Activated CD4-positive, alpha-beta T cell treated with anti-CD3 and anti-CD28 coated beads, Interleukin-2, amount 10 ng/mL, durations not matched to agents 24 days and 14 days (primary cell): ENCODE measurements around the gene WBP11. TPM values are rescaled to one million over a fixed set of nuclear protein-coding genes. Genes with fewer than 3 reads are reported as not detected.

ENCODE experiments used
- DNase-seq: peaks from one replicate; pipeline ENCODE4 v3.0.0; 2022
- H3K27ac Mint-ChIP-seq: one replicate; pipeline ENCODE4 v1.8.0; 2022; ENCODE audit warnings: mild to moderate bottlenecking, mixed read lengths
- H3K27me3 Mint-ChIP-seq: one replicate; pipeline ENCODE4 v1.8.0; 2022; ENCODE audit warnings: mixed read lengths
- H3K36me3 Mint-ChIP-seq: one replicate; pipeline ENCODE4 v1.8.0; 2022; ENCODE audit warnings: low read depth, mild to moderate bottlenecking, mixed read lengths
- H3K4me1 Mint-ChIP-seq: one replicate; pipeline ENCODE4 v1.8.0; 2021; ENCODE audit warnings: mixed read lengths
- H3K4me3 Mint-ChIP-seq: one replicate; pipeline ENCODE4 v1.8.0; 2022; ENCODE audit warnings: mild to moderate bottlenecking, moderate library complexity, mixed read lengths
- H3K9me3 Mint-ChIP-seq: one replicate; pipeline ENCODE4 v1.8.0; 2021; ENCODE audit warnings: mixed read lengths
- intact Hi-C: fragments of 100-400 bp; cut with micrococcal nuclease; formaldehyde crosslinking; loops from one replicate; pipeline ENCODE4 v1.15.1; 2023
- total RNA-seq: library from RNA; stranded (reverse); gene quantifications from 2 replicates; pipeline ENCODE4 v1.2.3, GENCODE V29; 2022

Gene WBP11
- 136 and 138 TPM in 2 replicates for total RNA-seq

DNA sequence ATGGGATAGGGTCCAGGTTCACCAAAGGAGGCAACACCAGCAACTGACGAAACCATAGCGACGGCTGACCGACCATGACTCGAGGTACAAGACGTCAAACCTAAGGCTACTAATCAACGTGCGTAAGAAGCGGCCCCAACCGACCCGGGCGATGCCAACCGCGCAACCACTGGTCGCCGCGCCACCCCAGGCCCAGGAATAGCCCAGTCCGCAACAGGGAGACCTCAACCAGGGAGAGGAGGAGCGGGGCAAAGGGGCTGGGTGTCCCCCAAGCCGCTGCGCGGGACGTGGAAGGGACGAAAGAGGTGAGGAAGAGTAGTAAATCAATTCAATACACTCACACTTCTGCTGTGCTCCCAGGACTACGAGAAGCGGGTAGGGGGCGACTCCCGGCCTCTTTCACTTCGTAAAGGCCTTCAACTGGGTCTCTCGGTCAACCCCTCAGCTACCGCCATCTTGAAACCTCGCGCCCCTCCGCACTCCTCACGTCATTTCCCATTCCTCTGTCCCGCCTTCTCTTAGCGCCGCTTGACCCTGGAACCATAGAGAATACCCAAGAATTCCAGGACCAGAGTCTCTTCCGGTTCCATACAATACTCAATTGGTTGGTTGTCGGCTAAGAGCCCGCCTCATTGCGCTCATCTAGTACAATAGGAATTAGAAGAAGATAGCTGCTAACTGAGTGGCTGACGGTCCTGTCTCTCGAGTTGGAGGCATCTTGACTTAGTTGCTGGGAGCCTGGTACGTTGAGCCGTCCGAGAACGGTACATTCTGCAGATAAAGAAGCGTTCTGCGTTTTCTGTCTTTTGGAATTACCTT lies at the start of gene WBP11, which contains the start of gene C12orf60:
Gene WBP11, minus strand, starts transcription at position 468 of the 819 bp plus-strand sequence. CDS start 2,095 bp downstream, outside the sequence.
Gene C12orf60, plus strand, starts transcription at position 660 of the 819 bp plus-strand sequence. CDS start 19,266 bp downstream, outside the sequence.
- Mint-ChIP-seq H3K9me3 (no peaks in the 10 kb centered on the region), H3K36me3 (peaks cover 21% of the 10 kb centered on the region), H3K27me3 (no peaks in the 10 kb centered on the region), H3K4me1 (peaks cover 22% of the 10 kb centered on the region), H3K4me3 (no peak within 1 kb of the TSS), H3K27ac (no peak within 1 kb of the TSS)
- intact Hi-C loops = loop anchor here (1.0 to 5.0 kb wide), 3 partner anchors 29 to 1079 kb away; partner anchors contain the start of genes ARHGDIB and STRAP
- DNase-seq = peak; percentile 96

DNA sequence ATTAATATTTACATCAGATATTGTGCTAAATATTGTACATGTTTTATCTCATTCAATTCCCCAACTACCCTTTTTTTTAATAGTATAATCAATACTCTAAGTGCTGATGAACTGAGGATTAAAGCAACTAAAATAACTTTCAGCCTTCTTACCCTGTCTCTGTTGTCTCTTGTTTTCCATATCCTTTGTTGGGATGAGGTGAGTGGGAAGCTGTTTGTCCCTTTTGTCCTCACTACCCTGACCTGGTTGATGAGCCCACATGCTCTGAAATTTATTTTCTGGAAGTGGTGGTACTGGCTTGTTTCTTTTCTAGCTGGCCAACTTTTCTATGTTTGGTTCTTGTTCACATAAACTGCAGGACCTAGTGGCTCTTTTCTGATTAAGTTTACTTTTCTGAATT lies 49.6 kb upstream of the WBP11 start:
- Mint-ChIP-seq H3K27ac (no peak overlapping the region), H3K36me3 (no peaks in the 10 kb centered on the region), H3K9me3 (peaks cover under 1% of the 10 kb centered on the region), H3K4me3 (no peak overlapping the region), H3K27me3 (peaks cover under 1% of the 10 kb centered on the region), H3K4me1 (no peaks in the 10 kb centered on the region)
- intact Hi-C loops = no loop called here
- no peak for DNase-seq

DNA sequence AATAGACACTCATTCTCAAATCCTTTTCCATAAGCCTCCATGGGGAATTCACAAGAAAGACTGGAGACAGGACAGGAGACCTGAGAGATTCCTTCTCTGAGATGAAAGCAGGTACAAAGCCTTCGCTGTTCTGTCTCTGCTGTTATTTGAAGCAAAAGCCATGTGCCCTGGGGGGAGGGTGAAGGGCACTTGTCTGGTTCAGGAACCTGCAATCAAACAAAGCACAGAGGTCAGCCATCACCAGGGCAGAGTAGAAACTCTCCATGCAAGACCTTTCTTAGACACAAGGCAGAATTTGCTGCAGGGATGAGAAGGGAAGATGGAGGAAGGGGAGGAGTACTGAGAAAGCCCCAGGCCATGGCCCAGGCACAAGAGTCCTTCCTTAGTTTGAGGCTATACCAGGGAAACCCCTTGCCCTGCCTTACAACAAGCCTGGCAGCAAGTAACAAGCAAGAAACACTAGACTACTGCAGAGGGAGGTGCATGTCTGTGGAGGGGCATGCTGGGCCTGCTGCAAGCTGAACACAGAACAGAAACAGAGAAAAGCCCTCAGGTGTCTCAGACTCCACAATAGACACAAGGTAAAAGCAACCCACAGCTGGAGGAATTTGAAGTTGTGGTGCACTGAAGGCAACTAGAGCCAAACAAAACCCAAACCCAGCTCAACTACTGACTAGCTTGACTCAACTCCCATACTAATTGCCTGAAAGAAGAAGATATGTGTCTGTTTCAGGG lies 47.8 kb upstream of the WBP11 start:
- Mint-ChIP-seq H3K9me3 (no peaks in the 10 kb centered on the region), H3K4me3 (no peak overlapping the region), H3K36me3 (no peaks in the 10 kb centered on the region), H3K27me3 (no peaks in the 10 kb centered on the region), H3K27ac (no peak overlapping the region), H3K4me1 (peaks cover 3% of the 10 kb centered on the region)
- intact Hi-C loops = no loop called here
- no peak for DNase-seq

DNA sequence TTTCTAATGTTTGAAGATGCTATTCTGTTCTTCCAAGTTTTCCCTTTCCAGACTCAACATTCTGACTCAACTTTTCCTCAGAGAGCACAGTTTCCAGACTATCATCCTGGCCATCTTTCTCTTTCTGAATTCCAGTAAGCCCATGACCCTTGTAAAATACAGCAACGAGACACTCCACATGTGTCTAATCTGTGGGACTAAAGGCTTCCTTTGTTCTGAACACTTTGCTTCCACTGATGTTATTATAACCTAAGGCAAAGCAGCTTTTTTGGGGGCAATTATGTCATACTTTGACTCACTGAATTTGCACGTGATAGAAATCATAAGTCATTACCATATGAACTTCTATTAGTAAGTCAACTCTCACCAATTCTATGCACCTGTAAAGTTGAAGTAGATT lies 46.4 kb upstream of the WBP11 start:
- no peaks in the 10 kb centered on the region for H3K36me3 Mint-ChIP-seq
- peaks cover 5% of the 10 kb centered on the region for H3K4me1 Mint-ChIP-seq
- no peaks in the 10 kb centered on the region for H3K9me3 Mint-ChIP-seq
- intact Hi-C loops = loop anchor here (5.0 kb wide), 1 partner anchor 63 kb away; no protein-coding TSS in a partner anchor
- H3K4me3 Mint-ChIP-seq = no peak overlapping the region
- no peak overlapping the region for H3K27ac Mint-ChIP-seq
- H3K27me3 Mint-ChIP-seq = no peaks in the 10 kb centered on the region
- no peak for DNase-seq

DNA sequence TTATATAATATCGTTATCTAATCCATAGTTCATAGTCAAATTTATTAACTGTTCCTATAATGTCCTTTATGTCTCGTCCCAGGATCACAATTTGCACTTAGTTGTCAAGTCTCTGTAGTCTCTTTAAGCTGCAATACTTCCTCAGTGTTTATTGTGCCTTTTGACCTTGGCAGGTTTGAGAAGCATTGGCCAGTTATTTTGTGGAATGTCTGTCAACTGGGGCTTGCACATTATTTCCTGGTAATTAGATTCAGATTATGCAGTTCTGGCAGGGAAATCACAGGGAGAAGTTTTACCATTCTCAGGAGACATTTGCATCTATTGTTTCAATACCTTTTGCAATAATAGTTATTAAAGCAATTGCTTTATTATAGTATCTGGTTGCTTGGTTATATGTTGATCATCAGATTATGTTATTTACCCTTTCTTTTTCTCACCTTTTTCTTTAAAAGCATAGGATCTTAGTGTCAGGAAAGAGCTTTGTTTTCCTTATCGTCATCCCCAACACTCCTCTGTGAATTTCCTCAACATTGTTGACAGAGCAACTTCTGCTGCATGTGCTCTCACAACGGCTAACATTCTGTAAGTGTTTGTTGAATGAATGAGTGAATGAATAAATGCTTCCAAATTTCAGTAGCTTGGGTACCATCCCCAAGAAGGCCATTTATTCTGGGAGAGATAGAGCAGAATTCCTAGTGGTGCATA lies 43.8 kb upstream of the WBP11 start:
- H3K36me3 Mint-ChIP-seq = no peaks in the 10 kb centered on the region
- intact Hi-C loops = loop anchor here (5.0 kb wide), 1 partner anchor 65 kb away; no protein-coding TSS in a partner anchor
- H3K4me3 Mint-ChIP-seq = no peak overlapping the region
- H3K27ac Mint-ChIP-seq = no peak overlapping the region
- H3K9me3 Mint-ChIP-seq = no peaks in the 10 kb centered on the region
- no peak for DNase-seq
- peaks cover 2% of the 10 kb centered on the region for H3K27me3 Mint-ChIP-seq
- peaks cover 5% of the 10 kb centered on the region for H3K4me1 Mint-ChIP-seq

DNA sequence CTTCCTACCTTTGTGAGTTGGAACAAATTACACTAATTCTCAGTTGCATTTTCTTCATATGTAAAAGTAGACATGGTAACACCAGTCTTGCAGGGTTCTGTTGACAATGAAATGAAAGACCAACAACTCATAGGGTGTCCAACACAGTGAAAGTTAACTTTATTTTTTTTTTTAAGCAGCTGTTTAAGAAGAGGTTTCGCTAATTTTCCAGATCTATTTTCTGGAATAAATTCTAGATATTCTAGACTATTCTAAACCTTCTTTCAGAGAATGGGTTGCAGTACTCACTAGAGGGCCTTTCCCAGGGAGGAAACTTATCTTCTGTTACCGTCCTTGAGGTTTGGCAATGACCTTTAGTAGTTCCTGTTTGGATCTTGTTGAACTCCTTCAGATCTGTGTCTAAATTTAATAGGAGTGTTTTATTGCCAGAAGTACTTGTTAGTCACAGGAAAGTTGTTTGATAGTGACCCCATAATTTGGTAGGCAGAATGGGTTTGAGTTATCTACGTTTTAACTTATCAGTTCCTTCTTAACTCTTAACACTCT lies 42.8 kb upstream of the WBP11 start:
- H3K4me1 Mint-ChIP-seq = peaks cover 5% of the 10 kb centered on the region
- H3K36me3 Mint-ChIP-seq = no peaks in the 10 kb centered on the region
- intact Hi-C loops = loop anchor here (5.0 kb wide), 1 partner anchor 66 kb away; no protein-coding TSS in a partner anchor
- no peak overlapping the region for H3K27ac Mint-ChIP-seq
- peaks cover 2% of the 10 kb centered on the region for H3K27me3 Mint-ChIP-seq
- H3K9me3 Mint-ChIP-seq = no peaks in the 10 kb centered on the region
- H3K4me3 Mint-ChIP-seq = no peak overlapping the region
- DNase-seq = no peak

DNA sequence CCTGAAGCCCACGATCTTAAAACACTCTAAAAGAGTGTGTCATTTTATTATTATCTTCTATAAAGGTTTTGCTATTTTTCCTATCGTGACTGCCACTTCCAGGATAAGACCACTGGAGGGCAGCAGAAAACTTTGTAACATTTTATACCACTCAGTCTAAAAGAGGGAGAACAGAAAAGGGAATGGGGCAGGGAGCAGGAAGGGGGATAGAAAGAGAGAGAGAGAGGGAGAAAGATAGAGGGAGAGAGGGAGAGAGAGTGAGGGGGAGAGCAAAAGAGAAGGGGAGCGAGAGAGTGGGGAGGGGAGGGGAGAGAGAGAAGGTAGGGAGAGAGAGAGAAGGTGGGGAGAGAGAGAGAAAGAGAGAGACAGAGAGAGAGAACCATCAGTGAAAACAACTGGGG lies 42.1 kb upstream of the WBP11 start:
- H3K36me3 Mint-ChIP-seq = no peaks in the 10 kb centered on the region

DNA sequence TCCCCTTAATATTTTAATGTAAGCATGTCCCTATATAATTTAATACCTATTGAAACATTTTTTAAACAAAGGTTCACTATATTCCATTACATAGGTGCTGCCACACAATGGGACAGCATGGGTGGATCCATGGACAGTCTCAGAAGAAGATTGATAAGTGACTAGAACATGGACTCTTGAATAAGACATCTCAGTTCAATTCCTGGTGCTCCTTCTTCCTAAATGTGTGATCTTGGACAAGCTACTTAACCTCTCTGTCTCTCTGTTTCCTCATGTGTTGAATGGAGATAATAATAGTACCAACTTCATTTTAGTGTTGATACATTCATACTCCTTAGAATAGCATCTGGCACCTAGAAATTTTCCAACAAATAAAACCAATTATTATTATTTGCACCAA lies 41.1 kb upstream of the WBP11 start:
- DNase-seq = no peak
- H3K9me3 Mint-ChIP-seq = no peaks in the 10 kb centered on the region
- no peaks in the 10 kb centered on the region for H3K36me3 Mint-ChIP-seq
- H3K4me3 Mint-ChIP-seq = no peak overlapping the region
- H3K27me3 Mint-ChIP-seq = peaks cover 2% of the 10 kb centered on the region
- H3K4me1 Mint-ChIP-seq = peaks cover 5% of the 10 kb centered on the region
- H3K27ac Mint-ChIP-seq = no peak overlapping the region
- intact Hi-C loops = loop anchor here (5.0 kb wide), 2 partner anchors 122 to 378 kb away; partner anchors contain the start of gene RERG

More for the DNA sequence above, 42.1 kb upstream of the WBP11 start:
- intact Hi-C loops = loop anchor here (1.0 to 5.0 kb wide), 2 partner anchors 67 to 150 kb away; no protein-coding TSS in a partner anchor
- H3K27ac Mint-ChIP-seq = no peak overlapping the region
- no peaks in the 10 kb centered on the region for H3K9me3 Mint-ChIP-seq
- H3K27me3 Mint-ChIP-seq = peaks cover 2% of the 10 kb centered on the region
- peaks cover 5% of the 10 kb centered on the region for H3K4me1 Mint-ChIP-seq
- H3K4me3 Mint-ChIP-seq = no peak overlapping the region
- peak; percentile 82 for DNase-seq

DNA sequence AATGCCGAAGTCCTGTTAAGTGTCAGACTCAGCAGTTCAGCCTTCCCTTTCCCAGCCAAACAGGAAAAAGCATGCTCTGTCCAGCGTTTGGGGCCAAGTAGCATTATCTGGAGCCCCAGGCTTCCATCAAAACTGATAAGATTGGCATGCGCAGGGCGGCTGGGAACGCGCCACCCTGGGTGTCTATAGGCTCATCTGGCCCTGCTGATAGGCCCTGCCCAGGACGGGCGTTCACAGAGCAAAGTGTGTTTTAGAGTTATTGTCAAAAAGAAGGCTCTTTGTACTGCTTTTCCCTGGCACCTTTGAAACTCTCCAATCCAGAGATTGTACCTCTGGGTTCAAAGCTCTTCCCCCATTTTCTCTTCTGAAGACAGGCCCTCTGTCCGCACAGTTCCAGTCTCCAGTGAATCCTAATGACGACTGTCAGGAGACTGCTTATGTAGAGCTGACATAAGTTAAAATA lies 40.2 kb upstream of the WBP11 start, which contains the start of gene ART4:
Gene ART4, minus strand, starts transcription at position 102 of the 463 bp plus-strand sequence. CDS start 413 bp downstream, outside the sequence.
- H3K27ac Mint-ChIP-seq = no peak within 1 kb of the TSS
- H3K27me3 Mint-ChIP-seq = peaks cover 6% of the 10 kb centered on the region
- H3K4me1 Mint-ChIP-seq = peaks cover 5% of the 10 kb centered on the region
- H3K4me3 Mint-ChIP-seq = no peak within 1 kb of the TSS
- no peaks in the 10 kb centered on the region for H3K36me3 Mint-ChIP-seq
- intact Hi-C loops = loop anchor here (5.0 kb wide), 2 partner anchors 121 to 379 kb away; partner anchors contain the start of gene RERG
- no peak for DNase-seq
- no peaks in the 10 kb centered on the region for H3K9me3 Mint-ChIP-seq

DNA sequence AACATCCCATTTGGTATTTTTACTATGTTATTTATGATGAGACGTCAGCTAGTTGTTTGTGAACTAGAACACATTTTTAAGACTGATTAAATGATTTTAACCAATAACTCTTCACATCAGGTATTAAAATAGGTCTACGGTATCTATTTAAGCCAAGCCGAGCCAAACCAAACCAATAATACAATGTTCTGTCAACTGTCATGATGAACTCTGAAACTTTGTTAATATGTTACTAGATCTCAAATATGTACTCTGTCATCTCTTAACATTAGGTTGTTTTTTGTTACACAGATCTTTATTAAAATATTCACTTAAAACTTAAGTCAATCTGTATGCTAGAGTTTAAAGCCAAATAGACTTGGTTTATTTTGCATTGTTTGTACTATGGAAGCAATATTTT lies 39.0 kb upstream of the WBP11 start:
- H3K9me3 Mint-ChIP-seq = no peaks in the 10 kb centered on the region

DNA sequence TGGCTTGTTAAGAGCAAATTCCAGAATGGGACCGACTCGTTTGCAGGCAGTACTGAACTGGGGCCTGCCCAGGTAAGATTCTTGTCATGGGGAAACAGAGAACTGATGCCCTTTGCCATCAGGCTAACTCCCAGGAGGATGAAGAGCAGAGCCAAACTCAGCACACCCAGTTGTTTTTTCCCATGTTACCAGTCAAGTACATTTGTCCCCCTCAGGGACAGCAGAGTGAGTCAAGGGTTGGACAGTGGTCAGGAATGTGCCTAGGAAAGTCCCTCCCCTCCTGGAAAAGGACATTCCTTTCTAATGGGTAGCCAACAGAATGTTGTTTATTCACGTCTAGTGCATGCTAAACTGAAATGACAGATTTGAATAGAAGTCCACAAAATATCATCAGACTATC lies 38.5 kb upstream of the WBP11 start:
- H3K27ac Mint-ChIP-seq = no peak overlapping the region
- no peaks in the 10 kb centered on the region for H3K9me3 Mint-ChIP-seq
- H3K36me3 Mint-ChIP-seq = no peaks in the 10 kb centered on the region
- peaks cover 7% of the 10 kb centered on the region for H3K27me3 Mint-ChIP-seq
- no peak overlapping the region for H3K4me3 Mint-ChIP-seq
- H3K4me1 Mint-ChIP-seq = peaks cover 5% of the 10 kb centered on the region
- intact Hi-C loops = loop anchor here (5.0 kb wide), 2 partner anchors 119 to 381 kb away; partner anchors contain the start of gene RERG
- DNase-seq = no peak

More for the DNA sequence above, 39.0 kb upstream of the WBP11 start:
- DNase-seq = no peak
- Mint-ChIP-seq H3K27ac (no peak overlapping the region), H3K27me3 (peaks cover 7% of the 10 kb centered on the region), H3K36me3 (no peaks in the 10 kb centered on the region), H3K4me1 (peaks cover 5% of the 10 kb centered on the region), H3K4me3 (no peak overlapping the region)
- intact Hi-C loops = loop anchor here (5.0 kb wide), 2 partner anchors 120 to 380 kb away; partner anchors contain the start of gene RERG

DNA sequence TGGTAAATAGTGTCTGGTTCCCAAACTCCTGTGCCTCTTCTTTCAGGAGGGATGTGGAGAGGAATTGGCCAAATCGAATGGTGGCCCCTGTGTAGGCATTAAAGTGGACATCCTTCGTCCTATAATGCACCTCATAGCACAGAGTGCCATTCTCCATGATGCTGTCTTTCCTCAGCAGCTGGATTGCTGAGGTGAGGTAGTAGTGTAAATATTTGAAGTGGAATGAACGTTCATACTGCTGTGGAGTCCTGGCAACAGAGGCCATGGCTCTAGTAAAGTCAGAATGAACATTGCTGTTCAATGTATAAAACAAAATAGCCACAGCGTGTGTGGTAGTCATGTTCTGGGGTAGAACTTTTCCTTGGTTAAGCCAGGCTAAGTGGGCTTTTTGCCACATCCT lies 37.3 kb upstream of the WBP11 start:
- no peak overlapping the region for H3K4me3 Mint-ChIP-seq
- no peaks in the 10 kb centered on the region for H3K9me3 Mint-ChIP-seq
- H3K27me3 Mint-ChIP-seq = peaks cover 8% of the 10 kb centered on the region
- intact Hi-C loops = loop anchor here (5.0 kb wide), 2 partner anchors 118 to 382 kb away; partner anchors contain the start of gene RERG
- H3K4me1 Mint-ChIP-seq = peaks cover 2% of the 10 kb centered on the region
- no peak overlapping the region for H3K27ac Mint-ChIP-seq
- no peaks in the 10 kb centered on the region for H3K36me3 Mint-ChIP-seq
- no peak for DNase-seq

DNA sequence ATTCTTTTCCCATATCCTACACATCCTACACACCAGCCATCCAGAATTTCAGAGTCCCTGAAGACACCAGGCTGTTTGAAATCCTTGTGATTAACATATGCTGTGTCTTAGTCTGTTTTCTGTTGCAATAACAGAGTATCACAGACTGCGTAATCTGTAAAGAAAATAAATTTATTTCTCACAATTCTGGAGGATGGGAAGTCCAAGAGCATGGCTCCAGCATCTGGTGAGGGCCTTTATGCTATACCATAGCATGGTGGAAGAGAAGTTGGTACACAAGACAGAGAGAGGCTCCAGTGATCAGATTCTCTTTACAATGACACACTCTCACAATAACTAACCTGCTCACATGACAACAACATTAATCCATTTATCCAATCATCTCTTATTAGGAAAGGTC lies 36.0 kb upstream of the WBP11 start:
- DNase-seq = no peak
- H3K9me3 Mint-ChIP-seq = no peaks in the 10 kb centered on the region
- no peaks in the 10 kb centered on the region for H3K4me1 Mint-ChIP-seq
- no peak overlapping the region for H3K27ac Mint-ChIP-seq
- intact Hi-C loops = no loop called here
- peaks cover 14% of the 10 kb centered on the region for H3K27me3 Mint-ChIP-seq
- H3K4me3 Mint-ChIP-seq = no peak overlapping the region
- H3K36me3 Mint-ChIP-seq = no peaks in the 10 kb centered on the region
